Sigmoid colon (tissue), 4 donors: Measurements from ENCODE around the gene MED26.

Source experiments
- CTCF ChIP-seq, 4 experiments: fragments of 450-650 bp in 3 of 4; fragments of 200-600 bp in 1 of 4; IDR thresholded peaks; one replicate each; pipeline ENCODE4 v1.5.1; 2016 to 2019; ENCODE audit warnings: antibody characterized with exemption in 4 of 4, mild to moderate bottlenecking in 3 of 4, moderate library complexity in 2 of 4
- POLR2A ChIP-seq, 2 donors: fragments of 450-650 bp; IDR thresholded peaks; one replicate each; pipeline ENCODE4 v1.6.1; 2016; ENCODE audit warnings: antibody characterized with exemption in 2 of 2, mild to moderate bottlenecking in 2 of 2, moderate library complexity in 2 of 2
- POLR2AphosphoS5 ChIP-seq, 4 donors: sonication (generic); formaldehyde crosslinking; IDR thresholded peaks; one replicate each; pipeline ENCODE4 v1.6.1; 2017; ENCODE audit warnings: antibody characterized with exemption in 4 of 4

DNA sequence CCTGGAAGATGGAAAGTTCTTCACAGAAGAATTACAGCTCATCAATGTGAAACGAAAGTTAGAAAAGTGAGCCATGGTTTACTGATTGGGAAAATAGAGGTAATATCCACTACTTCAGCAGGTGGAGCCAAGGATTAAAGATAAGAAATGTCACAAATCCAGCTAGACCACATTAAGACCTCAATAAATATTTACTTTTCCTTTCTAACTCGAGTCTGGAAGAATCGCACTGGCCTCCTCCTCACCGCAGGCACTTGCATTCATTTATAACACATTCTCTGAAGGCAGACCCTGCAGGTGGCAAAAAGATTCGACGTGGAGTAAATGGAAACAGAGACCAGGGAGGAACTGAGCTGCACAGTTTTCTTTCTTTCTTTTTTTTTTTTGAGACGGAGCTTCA, 63.2 kb downstream of the MED26 start:
- no peak for TF ChIP-seq POLR2AphosphoS5 (IDR thresholded peaks at IDR 0.05)
- no peak for TF ChIP-seq CTCF (IDR thresholded peaks at IDR 0.05)
- TF ChIP-seq POLR2A (IDR thresholded peaks at IDR 0.05): no peak
